ENCODE data around the gene ARHGAP24.
"Not testable (repeated sequence)": the region's sequence is repeated elsewhere in the genome, so short reads cannot be mapped to it uniquely, and the experiment has no call there.

Gene ARHGAP24

GRCh38 chr4:85498068-85498733 is 23.3 kb downstream of the ARHGAP24 start:
- H3K4ac ChIP-seq (ENCODE audit: low read depth, low read length) = no peak overlapping the region
- no peak overlapping the region for H4K91ac ChIP-seq (ENCODE audit: low read depth, low read length)
- no peaks in the 10 kb centered on the region for H3K36me3 ChIP-seq (ENCODE audit: control insufficient read depth in 1 of 2, insufficient read depth in 2 of 2, low read length in 2 of 2)
- H3K79me2 ChIP-seq (ENCODE audit: control insufficient read depth, insufficient read depth, low read length, poor library complexity) = no peaks in the 10 kb centered on the region
- WGBS (ENCODE audit: extremely low coverage, insufficient coverage, insufficient read length) = no CpG with 5 or more reads among the region's 5 CpGs
- H3K4me2 ChIP-seq (ENCODE audit: low read length) = no peak overlapping the region
- no peak overlapping the region for H3K9ac ChIP-seq (ENCODE audit: low read length)
- peak overlapping the region; percentile 29 for H2BK120ac ChIP-seq (ENCODE audit: insufficient read depth, low read length, poor library complexity)
- no peak overlapping the region for H3K4me3 ChIP-seq (ENCODE audit: low read depth, low read length)
- H3K27me3 ChIP-seq (ENCODE audit: insufficient read depth, low read length) = no peaks in the 10 kb centered on the region
- peaks cover 2% of the 10 kb centered on the region for H3K79me1 ChIP-seq (ENCODE audit: low read length)
- no peak overlapping the region for H2BK5ac ChIP-seq (ENCODE audit: low read depth, low read length, poor library complexity)
- H3K18ac ChIP-seq (ENCODE audit: low read length) = no peak overlapping the region
- DNase-seq = peak; percentile 90 to 92
- no peak overlapping the region for H3K23ac ChIP-seq (ENCODE audit: low read length)
- no peak overlapping the region for H4K12ac ChIP-seq (ENCODE audit: low read depth, low read length)
- no peaks in the 10 kb centered on the region for H3K9me3 ChIP-seq (ENCODE audit: insufficient read depth, low read depth, low read length)
- H2BK12ac ChIP-seq (ENCODE audit: low read length) = no peak overlapping the region
- peak overlapping the region; percentile 19 for H3K27ac ChIP-seq (ENCODE audit: low read depth, low read length)
- no peak overlapping the region for H3K14ac ChIP-seq (ENCODE audit: low read length)
- no peak overlapping the region for H2AFZ ChIP-seq (ENCODE audit: insufficient read depth, low read length, poor library complexity)
- H2AK5ac ChIP-seq (ENCODE audit: low read length) = no peak overlapping the region
- peaks cover 2 to 4% of the 10 kb centered on the region in 2 experiments for H3K4me1 ChIP-seq (ENCODE audit: control insufficient read depth in 1 of 2, insufficient read depth in 2 of 2, low read length in 2 of 2)
- no peak overlapping the region for H4K8ac ChIP-seq (ENCODE audit: low read depth, low read length)

DNA sequence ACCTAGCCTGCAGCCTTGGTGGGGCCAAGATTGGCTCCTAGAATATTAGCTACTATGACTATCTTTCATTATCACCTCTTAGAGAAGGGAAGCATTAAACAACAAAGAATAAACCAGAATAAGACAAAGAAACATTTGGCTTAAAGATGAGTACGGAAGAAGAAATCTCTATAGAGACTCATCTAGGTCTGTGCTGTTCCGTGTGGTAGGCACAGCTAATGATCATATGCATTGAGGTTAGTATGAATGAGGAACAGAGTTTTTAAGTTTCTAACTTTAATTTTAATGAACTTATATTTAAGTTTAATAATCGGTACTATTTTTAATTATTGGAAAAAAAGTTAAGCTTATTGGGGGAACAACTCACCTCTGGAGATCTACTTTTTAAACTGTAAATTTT is 24.6 kb downstream of the ARHGAP24 start:
- Histone ChIP-seq H2BK5ac (ENCODE audit: low read depth, low read length, poor library complexity) (no peak overlapping the region), H2BK12ac (ENCODE audit: low read length) (no peak overlapping the region), H3K4me2 (ENCODE audit: low read length) (no peak overlapping the region), H3K4me1 (ENCODE audit: control insufficient read depth in 1 of 2, insufficient read depth in 2 of 2, low read length in 2 of 2) (peaks cover 2 to 4% of the 10 kb centered on the region in 2 experiments), H3K27me3 (ENCODE audit: insufficient read depth, low read length) (no peaks in the 10 kb centered on the region), H2AFZ (ENCODE audit: insufficient read depth, low read length, poor library complexity) (no peak overlapping the region), H2AK5ac (ENCODE audit: low read length) (no peak overlapping the region), H4K91ac (ENCODE audit: low read depth, low read length) (no peak overlapping the region), H3K79me2 (ENCODE audit: control insufficient read depth, insufficient read depth, low read length, poor library complexity) (no peaks in the 10 kb centered on the region), H3K27ac (ENCODE audit: low read depth, low read length) (no peak overlapping the region), H3K9ac (ENCODE audit: low read length) (no peak overlapping the region), H3K18ac (ENCODE audit: low read length) (no peak overlapping the region), H4K12ac (ENCODE audit: low read depth, low read length) (no peak overlapping the region), H3K4ac (ENCODE audit: low read depth, low read length) (no peak overlapping the region), H3K36me3 (ENCODE audit: control insufficient read depth in 1 of 2, insufficient read depth in 2 of 2, low read length in 2 of 2) (no peaks in the 10 kb centered on the region), H4K8ac (ENCODE audit: low read depth, low read length) (no peak overlapping the region), H3K9me3 (ENCODE audit: insufficient read depth, low read depth, low read length) (no peaks in the 10 kb centered on the region), H3K4me3 (ENCODE audit: low read depth, low read length) (no peak overlapping the region), H3K14ac (ENCODE audit: low read length) (no peak overlapping the region), H3K79me1 (ENCODE audit: low read length) (peaks cover 2% of the 10 kb centered on the region), H2BK120ac (ENCODE audit: insufficient read depth, low read length, poor library complexity) (no peak overlapping the region), H3K23ac (ENCODE audit: low read length) (no peak overlapping the region)
- no CpG with 5 or more reads among the region's 3 CpGs for WGBS (ENCODE audit: extremely low coverage, insufficient coverage, insufficient read length)
- DNase-seq = no peak

GRCh38 chr4:85500110-85500867 is 25.3 kb downstream of the ARHGAP24 start:
- H3K4me3 ChIP-seq (ENCODE audit: low read depth, low read length) = no peak overlapping the region
- H3K4me2 ChIP-seq (ENCODE audit: low read length) = no peak overlapping the region
- no peaks in the 10 kb centered on the region for H3K36me3 ChIP-seq (ENCODE audit: control insufficient read depth in 1 of 2, insufficient read depth in 2 of 2, low read length in 2 of 2)
- no peak overlapping the region for H3K9ac ChIP-seq (ENCODE audit: low read length)
- H3K18ac ChIP-seq (ENCODE audit: low read length) = no peak overlapping the region
- no peak overlapping the region for H3K23ac ChIP-seq (ENCODE audit: low read length)
- no peak overlapping the region for H4K91ac ChIP-seq (ENCODE audit: low read depth, low read length)
- no peak overlapping the region for H2BK12ac ChIP-seq (ENCODE audit: low read length)
- H3K27me3 ChIP-seq (ENCODE audit: insufficient read depth, low read length) = no peaks in the 10 kb centered on the region
- no peak overlapping the region for H2BK120ac ChIP-seq (ENCODE audit: insufficient read depth, low read length, poor library complexity)
- peaks cover 2 to 4% of the 10 kb centered on the region in 2 experiments for H3K4me1 ChIP-seq (ENCODE audit: control insufficient read depth in 1 of 2, insufficient read depth in 2 of 2, low read length in 2 of 2)
- peak in 1 of 2 donors; percentile 21 for DNase-seq
- no peak overlapping the region for H4K12ac ChIP-seq (ENCODE audit: low read depth, low read length)
- no peak overlapping the region for H2AK5ac ChIP-seq (ENCODE audit: low read length)
- H3K9me3 ChIP-seq (ENCODE audit: insufficient read depth, low read depth, low read length) = no peaks in the 10 kb centered on the region
- no peak overlapping the region for H4K8ac ChIP-seq (ENCODE audit: low read depth, low read length)
- no peak overlapping the region for H3K27ac ChIP-seq (ENCODE audit: low read depth, low read length)
- H3K79me1 ChIP-seq (ENCODE audit: low read length) = peaks cover 2% of the 10 kb centered on the region
- H3K79me2 ChIP-seq (ENCODE audit: control insufficient read depth, insufficient read depth, low read length, poor library complexity) = no peaks in the 10 kb centered on the region
- no peak overlapping the region for H2AFZ ChIP-seq (ENCODE audit: insufficient read depth, low read length, poor library complexity)
- no CpG with 5 or more reads among the region's 3 CpGs for WGBS (ENCODE audit: extremely low coverage, insufficient coverage, insufficient read length)
- H3K4ac ChIP-seq (ENCODE audit: low read depth, low read length) = no peak overlapping the region
- H2BK5ac ChIP-seq (ENCODE audit: low read depth, low read length, poor library complexity) = no peak overlapping the region
- no peak overlapping the region for H3K14ac ChIP-seq (ENCODE audit: low read length)

GRCh38 chr4:85501145-85501544 is 26.2 kb downstream of the ARHGAP24 start:
- H4K8ac ChIP-seq (ENCODE audit: low read depth, low read length); H3K9me3 ChIP-seq (ENCODE audit: insufficient read depth, low read depth, low read length); H3K27ac ChIP-seq (ENCODE audit: low read depth, low read length); H2BK12ac ChIP-seq (ENCODE audit: low read length); H3K18ac ChIP-seq (ENCODE audit: low read length); H3K14ac ChIP-seq (ENCODE audit: low read length); DNase-seq; H2BK120ac ChIP-seq (ENCODE audit: insufficient read depth, low read length, poor library complexity); H3K27me3 ChIP-seq (ENCODE audit: insufficient read depth, low read length); H3K79me2 ChIP-seq (ENCODE audit: control insufficient read depth, insufficient read depth, low read length, poor library complexity); H3K4me2 ChIP-seq (ENCODE audit: low read length); H3K4me1 ChIP-seq (ENCODE audit: control insufficient read depth in 1 of 2, insufficient read depth in 2 of 2, low read length in 2 of 2); H4K12ac ChIP-seq (ENCODE audit: low read depth, low read length); H3K9ac ChIP-seq (ENCODE audit: low read length); H3K79me1 ChIP-seq (ENCODE audit: low read length); H2BK5ac ChIP-seq (ENCODE audit: low read depth, low read length, poor library complexity); H2AK5ac ChIP-seq (ENCODE audit: low read length); H4K91ac ChIP-seq (ENCODE audit: low read depth, low read length); H3K36me3 ChIP-seq (ENCODE audit: control insufficient read depth in 1 of 2, insufficient read depth in 2 of 2, low read length in 2 of 2); H2AFZ ChIP-seq (ENCODE audit: insufficient read depth, low read length, poor library complexity); H3K23ac ChIP-seq (ENCODE audit: low read length); H3K4ac ChIP-seq (ENCODE audit: low read depth, low read length); H3K4me3 ChIP-seq (ENCODE audit: low read depth, low read length): not testable (repeated sequence)
